ENCODE data around the gene RAB3A. TPM values are rescaled to one million over a fixed set of nuclear protein-coding genes. Genes with fewer than 3 reads are reported as not detected.

RAB3A gene
- total RNA-seq, 1 experiment from 2014 or later = 0.68 TPM

- H3K4me3 Mint-ChIP-seq (ENCODE audit: unreplicated experiment) = peak overlapping the region; percentile 88
- peak; percentile 68 for TF ChIP-seq CTCF (IDR thresholded peaks at IDR 0.05; ENCODE audit: unreplicated experiment)
- peaks cover 23% of the 10 kb centered on the region for H3K36me3 Mint-ChIP-seq (ENCODE audit: insufficient read depth, unreplicated experiment)
- no TSS peak for BruUV-seq (replicated peaks)
- H3K27me3 Mint-ChIP-seq (ENCODE audit: insufficient read depth, unreplicated experiment) = no peaks in the 10 kb centered on the region
- H3K27ac Mint-ChIP-seq (ENCODE audit: low read depth, unreplicated experiment) = peak overlapping the region; percentile 99
- ChIA-PET POLR2A (interaction anchor here (0.6 to 2.2 kb wide), 11 partner anchors 8 to 140 kb away, joined by 3 to 21 read pairs (median 5); partner anchors contain the start of gene JUND), CTCF (interaction anchor here (0.7 to 2.3 kb wide), 9 partner anchors 9 to 388 kb away, joined by 3 to 15 read pairs (median 3); no protein-coding TSS in a partner anchor)
- peak; percentile 97 for DNase-seq (ENCODE audit: unreplicated experiment)
- H3K9me3 Mint-ChIP-seq (ENCODE audit: unreplicated experiment) = no peaks in the 10 kb centered on the region
- intact Hi-C loops (cut with micrococcal nuclease) = loop anchor here (1.0 to 10.0 kb wide), 2 partner anchors 39 to 148 kb away; partner anchors contain the start of gene ARRDC2
- peaks cover 26% of the 10 kb centered on the region for H3K4me1 Mint-ChIP-seq (ENCODE audit: insufficient read depth, unreplicated experiment)
Measured at GRCh38 chr19:18152442-18152816, 51.4 kb downstream of the RAB3A start.

GRCh38 chr19:18150776-18151624 is 52.8 kb downstream of the RAB3A start:
- CTCF ChIA-PET = interaction anchor here (0.6 to 2.8 kb wide), 10 partner anchors 9 to 292 kb away, joined by 3 to 18 read pairs (median 4); no protein-coding TSS in a partner anchor
- Mint-ChIP-seq H3K27ac (ENCODE audit: low read depth, unreplicated experiment) (peak overlapping the region; percentile 99), H3K4me3 (ENCODE audit: unreplicated experiment) (peak overlapping the region; percentile 88), H3K4me1 (ENCODE audit: insufficient read depth, unreplicated experiment) (peaks cover 17% of the 10 kb centered on the region), H3K27me3 (ENCODE audit: insufficient read depth, unreplicated experiment) (no peaks in the 10 kb centered on the region), H3K36me3 (ENCODE audit: insufficient read depth, unreplicated experiment) (peaks cover 36% of the 10 kb centered on the region), H3K9me3 (ENCODE audit: unreplicated experiment) (no peaks in the 10 kb centered on the region)
- POLR2A ChIA-PET = interaction anchor here (0.6 to 2.2 kb wide), 11 partner anchors 9 to 141 kb away, joined by 3 to 21 read pairs (median 4); partner anchors contain the start of gene JUND
- no peak for DNase-seq (ENCODE audit: unreplicated experiment)
- BruUV-seq (replicated peaks) = no TSS peak
- TF ChIP-seq CTCF (IDR thresholded peaks at IDR 0.05; ENCODE audit: unreplicated experiment) = no peak
- intact Hi-C loops (cut with micrococcal nuclease) = loop anchor here (10.0 kb wide), 1 partner anchor 146 kb away; the partner anchor contains the start of gene ARRDC2

- BruUV-seq (replicated peaks) = no TSS peak
- ChIA-PET POLR2A (interaction anchor here (0.6 kb wide), 1 partner anchor 31 kb away, joined by 3 read pairs; no protein-coding TSS in a partner anchor), CTCF (interaction anchor here (1.1 to 2.8 kb wide), 2 partner anchors 12 to 36 kb away, joined by 5 to 18 read pairs; no protein-coding TSS in a partner anchor)
- Mint-ChIP-seq H3K4me1 (ENCODE audit: insufficient read depth, unreplicated experiment) (peaks cover 15% of the 10 kb centered on the region), H3K9me3 (ENCODE audit: unreplicated experiment) (no peaks in the 10 kb centered on the region), H3K4me3 (ENCODE audit: unreplicated experiment) (no peak overlapping the region), H3K36me3 (ENCODE audit: insufficient read depth, unreplicated experiment) (peaks cover 33% of the 10 kb centered on the region), H3K27ac (ENCODE audit: low read depth, unreplicated experiment) (no peak overlapping the region), H3K27me3 (ENCODE audit: insufficient read depth, unreplicated experiment) (no peaks in the 10 kb centered on the region)
- TF ChIP-seq CTCF (IDR thresholded peaks at IDR 0.05; ENCODE audit: unreplicated experiment) = no peak
- DNase-seq (ENCODE audit: unreplicated experiment) = no peak
- intact Hi-C loops (cut with micrococcal nuclease) = no loop called here
Measured at GRCh38 chr19:18149596-18149975, 54.3 kb downstream of the RAB3A start.

GRCh38 chr19:18147396-18147795 is 56.4 kb downstream of the RAB3A start:
- no TSS peak for BruUV-seq (replicated peaks)
- POLR2A ChIA-PET = no interaction called here
- no peak overlapping the region for H3K4me3 Mint-ChIP-seq (ENCODE audit: unreplicated experiment)
- DNase-seq (ENCODE audit: unreplicated experiment) = no peak
- H3K9me3 Mint-ChIP-seq (ENCODE audit: unreplicated experiment) = no peaks in the 10 kb centered on the region
- peaks cover 5% of the 10 kb centered on the region for H3K4me1 Mint-ChIP-seq (ENCODE audit: insufficient read depth, unreplicated experiment)
- TF ChIP-seq CTCF (IDR thresholded peaks at IDR 0.05; ENCODE audit: unreplicated experiment) = no peak
- intact Hi-C loops (cut with micrococcal nuclease) = no loop called here
- no peak overlapping the region for H3K27ac Mint-ChIP-seq (ENCODE audit: low read depth, unreplicated experiment)
- CTCF ChIA-PET = interaction anchor here (0.6 kb wide), 1 partner anchor 21 kb away, joined by 4 read pairs; no protein-coding TSS in a partner anchor
- peaks cover 40% of the 10 kb centered on the region for H3K36me3 Mint-ChIP-seq (ENCODE audit: insufficient read depth, unreplicated experiment)
- H3K27me3 Mint-ChIP-seq (ENCODE audit: insufficient read depth, unreplicated experiment) = no peaks in the 10 kb centered on the region

Measured in MCF 10A (cell line).